ENCODE results near the gene AKT3.
A peak's percentile ranks its signal among the peaks of the same experiment; 100 is the strongest.

The AKT3 gene

DNA sequence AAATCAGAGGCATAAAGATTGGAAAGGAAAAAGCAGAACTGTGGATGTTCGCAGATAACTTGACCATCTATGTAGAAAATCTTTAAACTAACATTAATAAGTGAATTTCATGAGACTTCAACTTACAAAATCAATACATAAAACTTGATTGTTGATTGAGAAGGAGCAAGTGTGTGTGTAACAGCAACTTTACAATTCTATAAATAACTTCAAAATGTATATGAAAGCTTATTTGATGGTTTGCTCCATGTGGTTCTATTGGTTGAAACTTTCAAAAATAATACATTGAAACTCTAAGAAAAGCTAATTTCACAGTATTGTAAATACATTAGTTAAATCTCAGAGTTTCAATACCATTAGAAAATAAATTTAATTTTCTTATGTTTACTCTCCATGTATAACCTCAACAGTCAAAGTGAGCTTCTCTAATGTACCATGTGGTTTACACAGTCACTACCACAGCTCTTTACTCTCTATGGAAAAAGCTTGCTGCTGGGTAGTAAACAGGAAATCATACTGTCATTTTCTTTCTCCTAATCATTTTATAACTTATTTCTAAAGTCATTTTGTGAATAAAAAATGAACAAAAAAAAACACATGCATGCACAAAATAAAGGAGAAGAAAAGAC is 12.0 kb downstream of the AKT3 start:
- Histone ChIP-seq H3K4me3 (ENCODE audit: low read length) (no peak overlapping the region), H4K20me1 (ENCODE audit: insufficient read depth, low read length) (no peaks in the 10 kb centered on the region), H3K9me2 (replicated peaks; ENCODE audit: insufficient read depth, low read length) (no peaks in the 10 kb centered on the region), H3F3A (ENCODE audit: insufficient read depth, low read length) (no peaks in the 10 kb centered on the region), H3K9ac (ENCODE audit: low read length) (no peak overlapping the region), H3K27me3 (replicated peaks; ENCODE audit: insufficient read depth, low read length) (no peaks in the 10 kb centered on the region), H3K4me1 (ENCODE audit: low read length) (no peaks in the 10 kb centered on the region), H2AFZ (ENCODE audit: low read length) (no peak overlapping the region), H3K9me3 (replicated peaks; ENCODE audit: insufficient read depth, low read length) (no peaks in the 10 kb centered on the region), H3K79me2 (ENCODE audit: low read length) (no peaks in the 10 kb centered on the region), H3K27ac (ENCODE audit: low read length) (no peak overlapping the region), H3K36me3 (replicated peaks; ENCODE audit: insufficient read depth, low read length) (no peaks in the 10 kb centered on the region), H3K4me2 (ENCODE audit: low read depth, low read length) (no peak overlapping the region)
- no peak for TF ChIP-seq EZH2 (optimal IDR thresholded peaks at IDR 0.05; ENCODE audit: low read depth, low read length)
- TF ChIP-seq, protein P1, sequence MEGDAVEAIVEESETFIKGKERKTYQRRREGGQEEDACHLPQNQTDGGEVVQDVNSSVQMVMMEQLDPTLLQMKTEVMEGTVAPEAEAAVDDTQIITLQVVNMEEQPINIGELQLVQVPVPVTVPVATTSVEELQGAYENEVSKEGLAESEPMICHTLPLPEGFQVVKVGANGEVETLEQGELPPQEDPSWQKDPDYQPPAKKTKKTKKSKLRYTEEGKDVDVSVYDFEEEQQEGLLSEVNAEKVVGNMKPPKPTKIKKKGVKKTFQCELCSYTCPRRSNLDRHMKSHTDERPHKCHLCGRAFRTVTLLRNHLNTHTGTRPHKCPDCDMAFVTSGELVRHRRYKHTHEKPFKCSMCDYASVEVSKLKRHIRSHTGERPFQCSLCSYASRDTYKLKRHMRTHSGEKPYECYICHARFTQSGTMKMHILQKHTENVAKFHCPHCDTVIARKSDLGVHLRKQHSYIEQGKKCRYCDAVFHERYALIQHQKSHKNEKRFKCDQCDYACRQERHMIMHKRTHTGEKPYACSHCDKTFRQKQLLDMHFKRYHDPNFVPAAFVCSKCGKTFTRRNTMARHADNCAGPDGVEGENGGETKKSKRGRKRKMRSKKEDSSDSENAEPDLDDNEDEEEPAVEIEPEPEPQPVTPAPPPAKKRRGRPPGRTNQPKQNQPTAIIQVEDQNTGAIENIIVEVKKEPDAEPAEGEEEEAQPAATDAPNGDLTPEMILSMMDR (IDR thresholded peaks at IDR 0.05; ENCODE audit: low read length) = no peak
- no peak for TF ChIP-seq EZH2phosphoT487 (IDR thresholded peaks at IDR 0.05; ENCODE audit: low read length)
- peak; percentile 17 for DNase-seq

DNA sequence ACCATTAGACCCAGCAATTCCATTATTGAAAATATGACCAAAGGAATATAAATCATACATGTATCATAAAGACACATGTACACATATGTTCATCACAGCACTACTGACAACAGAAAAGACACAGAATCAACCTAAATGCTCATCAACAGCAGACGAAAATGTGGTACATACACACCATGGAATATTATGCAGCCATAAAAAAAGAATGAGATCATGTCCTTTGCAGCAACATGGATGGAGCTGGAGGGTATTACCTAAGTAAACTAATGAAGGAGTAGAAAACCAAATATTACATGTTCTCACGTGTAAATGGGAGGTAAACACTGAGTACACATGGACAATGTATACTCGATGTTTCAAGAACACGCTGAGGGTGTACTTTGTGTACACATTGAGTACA is 15.9 kb downstream of the AKT3 start:
- H3K9ac ChIP-seq (ENCODE audit: low read length) = no peak overlapping the region
- DNase-seq = no peak

DNA sequence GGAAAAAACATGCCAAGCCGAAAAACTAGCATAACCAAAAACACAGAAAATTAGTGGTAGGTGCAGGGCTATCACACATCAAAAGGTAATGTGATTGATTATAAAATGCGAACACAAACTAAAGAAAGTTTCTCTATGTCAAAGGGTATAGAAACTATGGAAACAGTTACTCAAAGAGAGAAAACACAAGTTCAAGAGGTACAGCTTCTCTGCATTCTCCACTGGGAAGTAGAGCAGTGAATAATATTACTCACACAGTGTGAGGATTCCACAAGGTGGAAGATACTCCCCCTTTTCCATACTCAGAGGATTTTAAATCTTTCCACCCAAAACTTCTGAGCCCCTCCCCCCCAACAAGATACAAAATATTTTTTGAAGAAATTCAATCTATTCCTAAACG is 18.6 kb downstream of the AKT3 start:
- Histone ChIP-seq H4K20me1 (ENCODE audit: insufficient read depth, low read length) (no peaks in the 10 kb centered on the region), H2AFZ (ENCODE audit: low read length) (no peak overlapping the region), H3K4me1 (ENCODE audit: low read length) (no peaks in the 10 kb centered on the region), H3K27ac (ENCODE audit: low read length) (no peak overlapping the region), H3K9me3 (replicated peaks; ENCODE audit: insufficient read depth, low read length) (no peaks in the 10 kb centered on the region), H3F3A (ENCODE audit: insufficient read depth, low read length) (no peaks in the 10 kb centered on the region), H3K4me3 (ENCODE audit: low read length) (no peak overlapping the region), H3K9me2 (replicated peaks; ENCODE audit: insufficient read depth, low read length) (no peaks in the 10 kb centered on the region), H3K27me3 (replicated peaks; ENCODE audit: insufficient read depth, low read length) (no peaks in the 10 kb centered on the region), H3K79me2 (ENCODE audit: low read length) (no peaks in the 10 kb centered on the region), H3K36me3 (replicated peaks; ENCODE audit: insufficient read depth, low read length) (no peaks in the 10 kb centered on the region), H3K4me2 (ENCODE audit: low read depth, low read length) (no peak overlapping the region), H3K9ac (ENCODE audit: low read length) (no peak overlapping the region)
- DNase-seq = no peak
- TF ChIP-seq EZH2 (optimal IDR thresholded peaks at IDR 0.05; ENCODE audit: low read depth, low read length) = no peak
- TF ChIP-seq, protein P1 (IDR thresholded peaks at IDR 0.05; ENCODE audit: low read length) = no peak
- TF ChIP-seq EZH2phosphoT487 (IDR thresholded peaks at IDR 0.05; ENCODE audit: low read length) = no peak

More for the DNA sequence above, 15.9 kb downstream of the AKT3 start:
- Histone ChIP-seq H3K27ac (ENCODE audit: low read length) (no peak overlapping the region), H3K79me2 (ENCODE audit: low read length) (no peaks in the 10 kb centered on the region), H2AFZ (ENCODE audit: low read length) (no peak overlapping the region), H3K4me2 (ENCODE audit: low read depth, low read length) (no peak overlapping the region), H3K36me3 (replicated peaks; ENCODE audit: insufficient read depth, low read length) (no peaks in the 10 kb centered on the region), H3K27me3 (replicated peaks; ENCODE audit: insufficient read depth, low read length) (no peaks in the 10 kb centered on the region), H3F3A (ENCODE audit: insufficient read depth, low read length) (no peaks in the 10 kb centered on the region), H3K4me1 (ENCODE audit: low read length) (no peaks in the 10 kb centered on the region), H3K9me2 (replicated peaks; ENCODE audit: insufficient read depth, low read length) (no peaks in the 10 kb centered on the region), H3K4me3 (ENCODE audit: low read length) (no peak overlapping the region), H4K20me1 (ENCODE audit: insufficient read depth, low read length) (no peaks in the 10 kb centered on the region), H3K9me3 (replicated peaks; ENCODE audit: insufficient read depth, low read length) (no peaks in the 10 kb centered on the region)
- TF ChIP-seq EZH2phosphoT487 (IDR thresholded peaks at IDR 0.05; ENCODE audit: low read length) (no peak), EZH2 (optimal IDR thresholded peaks at IDR 0.05; ENCODE audit: low read depth, low read length) (no peak)
- TF ChIP-seq, protein P1 (IDR thresholded peaks at IDR 0.05; ENCODE audit: low read length) = no peak

Measured in MM.1S (cell line).